Adrenal gland (tissue), 5 donors: ENCODE data around the gene PRKCZ.

ENCODE experiments used
- CTCF ChIP-seq, 6 experiments: fragments of 450-650 bp in 4 of 6; fragments of 200-600 bp in 2 of 6; sonication (generic) in 1 of 6; IDR thresholded peaks; 1 replicate in 5 of 6; 2 replicates in 1 of 6; pipeline versions ENCODE4 v1.5.1 to v1.8.0; 2016 to 2021; ENCODE audit warnings: antibody characterized with exemption in 6 of 6, mild to moderate bottlenecking in 2 of 6, moderate library complexity in 1 of 6
- POLR2A ChIP-seq, 2 donors: fragments of 450-650 bp; IDR thresholded peaks; one replicate each; pipeline ENCODE4 v1.6.1; 2017; ENCODE audit warnings: antibody characterized with exemption in 2 of 2, mild to moderate bottlenecking in 2 of 2, moderate library complexity in 1 of 2
- donor health status: DM: no; HTN: no; CAD: no.

- TF ChIP-seq CTCF (IDR thresholded peaks at IDR 0.05) (no peak), POLR2A (IDR thresholded peaks at IDR 0.05) (peak in 1 of 2 donors; percentile 28)
Measured at GRCh38 chr1:2204415-2205190, 154.4 kb downstream of the PRKCZ start.
